Activated CD4-positive, alpha-beta T cell treated with anti-CD3 and anti-CD28 coated beads, Interleukin-2, amount 10 ng/mL, durations not matched to agents 7 days and 5 days (primary cell): ENCODE data around the gene ACP1. TPM values are rescaled to one million over a fixed set of nuclear protein-coding genes. Genes with fewer than 3 reads are reported as not detected.
A peak's percentile ranks its signal among the peaks of the same experiment; 100 is the strongest.

Experiments used
- CTCF ChIA-PET: fragments of 350-600 bp; sonication (Branson Sonifier 250); formaldehyde crosslinking; loops from one replicate; lab custom pipeline; 2021; ENCODE audit warnings: antibody characterized with exemption; lab: Charles Lee
- POLR2A ChIA-PET: fragments of 350-600 bp; sonication (Branson Sonifier 250); formaldehyde crosslinking; loops from one replicate; lab custom pipeline; 2021; ENCODE audit warnings: antibody characterized with exemption; lab: Charles Lee
- DNase-seq: peaks from one replicate; pipeline ENCODE4 v3.0.0-alpha.2; 2020
- H3K27ac Mint-ChIP-seq: one replicate; pipeline ENCODE4 v1.8.0; 2021; ENCODE audit warnings: mild to moderate bottlenecking, moderate library complexity, mixed read lengths
- H3K27me3 Mint-ChIP-seq: one replicate; pipeline ENCODE4 v1.8.0; 2021; ENCODE audit warnings: mixed read lengths
- H3K36me3 Mint-ChIP-seq: one replicate; pipeline ENCODE4 v1.8.0; 2021; ENCODE audit warnings: low read depth, mixed read lengths
- H3K4me1 Mint-ChIP-seq: one replicate; pipeline ENCODE4 v1.8.0; 2021; ENCODE audit warnings: mixed read lengths
- H3K4me3 Mint-ChIP-seq: one replicate; pipeline ENCODE4 v1.8.0; 2021; ENCODE audit warnings: mild to moderate bottlenecking, moderate library complexity, mixed read lengths
- H3K9me3 Mint-ChIP-seq: one replicate; pipeline ENCODE4 v1.8.0; 2021; ENCODE audit warnings: mixed read lengths
- total RNA-seq, 2 experiments: library from RNA; stranded (reverse); gene quantifications; one replicate each; pipeline ENCODE4 v1.2.3, GENCODE V29; 2021

ACP1 gene
- 10 to 100 TPM; 85.3 to 90.8 TPM for total RNA-seq

GRCh38 chr2:264493-265468 lies at the start of gene ACP1:
TSS of gene ACP1 (plus strand) at chr2:264947. CDS start at chr2:264965, 18 bp downstream.
- Mint-ChIP-seq H3K27me3 (no peaks in the 10 kb centered on the region), H3K36me3 (peaks cover 13% of the 10 kb centered on the region), H3K4me1 (peaks cover 36% of the 10 kb centered on the region), H3K27ac (peak within 1 kb of the TSS; percentile 93), H3K4me3 (peak within 1 kb of the TSS; percentile 88), H3K9me3 (no peaks in the 10 kb centered on the region)
- CTCF ChIA-PET: no interaction called here
- POLR2A ChIA-PET: no interaction called here
- DNase-seq: peak; percentile 94

- ChIA-PET CTCF (no interaction called here), POLR2A (interaction anchor here (0.5 kb wide), 1 partner anchor 178 kb away, joined by 3 read pairs; no protein-coding TSS in a partner anchor)
- Mint-ChIP-seq H3K4me3 (no peak overlapping the region), H3K9me3 (no peaks in the 10 kb centered on the region), H3K27ac (no peak overlapping the region), H3K27me3 (peaks cover 3% of the 10 kb centered on the region), H3K4me1 (no peaks in the 10 kb centered on the region), H3K36me3 (peaks cover 5% of the 10 kb centered on the region)
- no peak for DNase-seq
Measured at GRCh38 chr2:216068-216467, 48.7 kb upstream of the ACP1 start.

GRCh38 chr2:223451-223850 lies 41.3 kb upstream of the ACP1 start:
- no peak for DNase-seq
- Mint-ChIP-seq H3K27ac (no peak overlapping the region), H3K9me3 (no peaks in the 10 kb centered on the region), H3K36me3 (peaks cover 7% of the 10 kb centered on the region), H3K4me3 (no peak overlapping the region), H3K4me1 (no peaks in the 10 kb centered on the region), H3K27me3 (no peaks in the 10 kb centered on the region)
- ChIA-PET POLR2A (no interaction called here), CTCF (interaction anchor here (1.4 kb wide), 1 partner anchor 9 kb away, joined by 3 read pairs; no protein-coding TSS in a partner anchor)

- Mint-ChIP-seq H3K4me3 (no peak overlapping the region), H3K27me3 (no peaks in the 10 kb centered on the region), H3K9me3 (no peaks in the 10 kb centered on the region), H3K27ac (no peak overlapping the region), H3K36me3 (peaks cover 7% of the 10 kb centered on the region), H3K4me1 (no peaks in the 10 kb centered on the region)
- POLR2A ChIA-PET: no interaction called here
- CTCF ChIA-PET: interaction anchor here (0.6 to 1.4 kb wide), 2 partner anchors 9 to 10 kb away, joined by 3 read pairs; no protein-coding TSS in a partner anchor
- no peak for DNase-seq
Measured at GRCh38 chr2:223971-224760, 40.6 kb upstream of the ACP1 start.

DNA sequence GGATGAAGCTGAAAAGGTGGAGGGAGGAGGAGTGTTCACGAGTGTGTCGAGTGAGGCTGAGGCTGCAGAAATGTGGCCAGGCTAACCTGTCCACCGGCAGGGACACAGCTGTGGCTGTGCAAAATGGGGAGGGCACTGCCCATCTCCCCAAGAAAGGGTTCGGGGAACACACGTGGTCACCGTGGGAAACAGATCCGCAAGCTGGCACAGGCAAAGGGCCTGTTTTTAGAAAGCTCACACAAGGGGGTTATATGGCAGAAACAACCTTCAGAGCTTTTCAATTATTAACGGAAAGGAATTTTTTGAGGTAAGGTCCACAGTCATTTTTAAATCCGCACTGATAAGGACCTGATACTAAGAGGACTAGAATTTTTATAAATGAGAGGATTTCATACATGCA lies 36.6 kb upstream of the ACP1 start:
- Mint-ChIP-seq H3K27ac (no peak overlapping the region), H3K36me3 (peaks cover 7% of the 10 kb centered on the region), H3K4me1 (no peaks in the 10 kb centered on the region), H3K27me3 (no peaks in the 10 kb centered on the region), H3K9me3 (no peaks in the 10 kb centered on the region), H3K4me3 (no peak overlapping the region)
- DNase-seq: no peak
- ChIA-PET POLR2A (no interaction called here), CTCF (no interaction called here)

- DNase-seq: no peak
- Mint-ChIP-seq H3K36me3 (peaks cover 7% of the 10 kb centered on the region), H3K4me3 (no peak overlapping the region), H3K27me3 (no peaks in the 10 kb centered on the region), H3K9me3 (no peaks in the 10 kb centered on the region), H3K27ac (no peak overlapping the region), H3K4me1 (no peaks in the 10 kb centered on the region)
- POLR2A ChIA-PET: no interaction called here
- CTCF ChIA-PET: no interaction called here
Measured at GRCh38 chr2:228518-229278, 36.0 kb upstream of the ACP1 start.

GRCh38 chr2:231521-232185 lies 33.1 kb upstream of the ACP1 start:
- Mint-ChIP-seq H3K27me3 (no peaks in the 10 kb centered on the region), H3K36me3 (peaks cover 3% of the 10 kb centered on the region), H3K4me1 (no peaks in the 10 kb centered on the region), H3K9me3 (no peaks in the 10 kb centered on the region), H3K27ac (no peak overlapping the region), H3K4me3 (no peak overlapping the region)
- no peak for DNase-seq
- ChIA-PET CTCF (no interaction called here), POLR2A (interaction anchor here (0.6 kb wide), 1 partner anchor 55 kb away, joined by 10 read pairs; no protein-coding TSS in a partner anchor)

GRCh38 chr2:233030-233429 lies 31.7 kb upstream of the ACP1 start:
- POLR2A ChIA-PET: no interaction called here
- Mint-ChIP-seq H3K27ac (no peak overlapping the region), H3K4me1 (no peaks in the 10 kb centered on the region), H3K27me3 (no peaks in the 10 kb centered on the region), H3K36me3 (no peaks in the 10 kb centered on the region), H3K9me3 (no peaks in the 10 kb centered on the region), H3K4me3 (no peak overlapping the region)
- no peak for DNase-seq
- CTCF ChIA-PET: interaction anchor here (1.3 kb wide), 1 partner anchor 20 kb away, joined by 4 read pairs; no protein-coding TSS in a partner anchor

GRCh38 chr2:234421-234820 lies 30.3 kb upstream of the ACP1 start:
- H3K4me1 Mint-ChIP-seq: no peaks in the 10 kb centered on the region
- H3K27ac Mint-ChIP-seq: no peak overlapping the region
- H3K4me3 Mint-ChIP-seq: no peak overlapping the region
- POLR2A ChIA-PET: no interaction called here
- H3K9me3 Mint-ChIP-seq: no peaks in the 10 kb centered on the region
- no peaks in the 10 kb centered on the region for H3K36me3 Mint-ChIP-seq
- CTCF ChIA-PET: interaction anchor here (1.3 kb wide), 1 partner anchor 48 kb away, joined by 3 read pairs; no protein-coding TSS in a partner anchor
- no peak for DNase-seq
- H3K27me3 Mint-ChIP-seq: no peaks in the 10 kb centered on the region

DNA sequence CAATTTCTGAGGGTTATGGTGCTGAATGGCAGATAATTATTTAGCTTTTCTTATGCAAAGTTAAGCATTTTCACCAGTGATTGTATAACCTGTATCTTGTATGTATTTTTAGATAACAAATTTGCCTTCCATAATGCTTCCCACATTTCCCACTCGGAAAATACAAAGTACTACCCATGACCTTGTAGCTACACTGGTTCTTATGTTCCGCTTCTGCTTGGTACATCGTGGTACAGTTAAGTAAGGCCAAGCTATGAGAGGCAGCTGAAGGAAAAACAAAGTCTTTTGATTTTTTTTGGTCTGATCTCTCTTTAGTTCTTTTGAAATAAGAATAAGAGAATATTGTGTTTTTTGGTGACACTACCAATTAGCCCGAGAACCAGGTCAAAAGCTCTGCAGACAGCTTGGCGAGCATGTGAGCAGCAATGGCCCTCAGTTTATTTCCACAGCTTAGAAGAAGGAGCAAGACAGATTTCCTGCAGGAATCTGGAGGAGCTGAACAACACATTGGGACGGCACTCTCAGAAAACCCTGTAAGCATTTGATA lies 27.7 kb upstream of the ACP1 start:
- POLR2A ChIA-PET: no interaction called here
- no peaks in the 10 kb centered on the region for H3K4me1 Mint-ChIP-seq
- no peak for DNase-seq
- no peak overlapping the region for H3K4me3 Mint-ChIP-seq
- CTCF ChIA-PET: no interaction called here
- no peaks in the 10 kb centered on the region for H3K9me3 Mint-ChIP-seq
- peaks cover 5% of the 10 kb centered on the region for H3K36me3 Mint-ChIP-seq
- H3K27ac Mint-ChIP-seq: no peak overlapping the region
- H3K27me3 Mint-ChIP-seq: no peaks in the 10 kb centered on the region

GRCh38 chr2:237878-238277 lies 26.9 kb upstream of the ACP1 start:
- Mint-ChIP-seq H3K4me3 (no peak overlapping the region), H3K27me3 (no peaks in the 10 kb centered on the region), H3K27ac (no peak overlapping the region), H3K36me3 (peaks cover 10% of the 10 kb centered on the region), H3K4me1 (no peaks in the 10 kb centered on the region), H3K9me3 (no peaks in the 10 kb centered on the region)
- ChIA-PET POLR2A (no interaction called here), CTCF (interaction anchor here (0.6 kb wide), 1 partner anchor 125 kb away, joined by 3 read pairs; no protein-coding TSS in a partner anchor)
- DNase-seq: no peak
